Fibroblast of skin of left quadriceps (primary cell): ENCODE measurements around the gene OR10K1.
"Not testable (repeated sequence)": the region's sequence is repeated elsewhere in the genome, so short reads cannot be mapped to it uniquely, and the experiment has no call there.

ENCODE experiments used
- DNase-seq, 2 experiments: peaks; one replicate each; pipeline ENCODE4 v3.0.0-alpha.2; 2013; ENCODE audit warnings: low read depth in 2 of 2

Gene OR10K1

GRCh38 chr1:158461534-158461933, at the start of gene OR10K1:
Gene OR10K1, plus strand, starts transcription at chr1:158461834. Its CDS starts 3,728 bp downstream, at chr1:158465562.
- no peak for DNase-seq

- DNase-seq, result no peak
Measured at GRCh38 chr1:158414651-158415345, 46.8 kb upstream of the OR10K1 start.

GRCh38 chr1:158417586-158417985, 44.0 kb upstream of the OR10K1 start:
- no peak for DNase-seq

GRCh38 chr1:158422212-158422611, 39.4 kb upstream of the OR10K1 start:
- DNase-seq, result no peak

GRCh38 chr1:158425027-158425426, 36.6 kb upstream of the OR10K1 start:
- DNase-seq, result no peak

GRCh38 chr1:158426137-158426536, 35.5 kb upstream of the OR10K1 start, which contains the start of gene OR10K2:
Gene OR10K2, minus strand, starts transcription at chr1:158426237. Its CDS starts 5,371 bp downstream, at chr1:158420866.
- DNase-seq, result no peak

- not testable (repeated sequence) for DNase-seq
Measured at GRCh38 chr1:158430163-158430562, 31.5 kb upstream of the OR10K1 start.

GRCh38 chr1:158434741-158435140, 26.9 kb upstream of the OR10K1 start:
- DNase-seq, result no peak

GRCh38 chr1:158445376-158445775, 16.3 kb upstream of the OR10K1 start:
- DNase-seq, result no peak

- no peak for DNase-seq
Measured at GRCh38 chr1:158454537-158454936, 7.1 kb upstream of the OR10K1 start.

GRCh38 chr1:158457246-158457645, 4.4 kb upstream of the OR10K1 start:
- no peak for DNase-seq

- no peak for DNase-seq
Measured at GRCh38 chr1:158458263-158458662, 3.4 kb upstream of the OR10K1 start.

- DNase-seq, result no peak
Measured at GRCh38 chr1:158471920-158472319, 10.3 kb downstream of the OR10K1 start, which contains the start of gene OR10R2. Gene OR10R2, plus strand, starts transcription at chr1:158472220. Its CDS starts 106 bp downstream, at chr1:158472326.

GRCh38 chr1:158485455-158485854, 23.8 kb downstream of the OR10K1 start:
- DNase-seq, result no peak

GRCh38 chr1:158491316-158491715, 29.7 kb downstream of the OR10K1 start:
- DNase-seq, result no peak

GRCh38 chr1:158493054-158493453, 31.4 kb downstream of the OR10K1 start:
- no peak for DNase-seq

- no peak for DNase-seq
Measured at GRCh38 chr1:158494796-158495195, 33.2 kb downstream of the OR10K1 start.

GRCh38 chr1:158496374-158496773, 34.7 kb downstream of the OR10K1 start:
- DNase-seq, result no peak

- DNase-seq, result no peak
Measured at GRCh38 chr1:158506369-158506987, 44.8 kb downstream of the OR10K1 start.

GRCh38 chr1:158507511-158507910, 45.9 kb downstream of the OR10K1 start:
- no peak for DNase-seq

- DNase-seq, result no peak
Measured at GRCh38 chr1:158509471-158510156, 48.0 kb downstream of the OR10K1 start.

- DNase-seq, result no peak
Measured at GRCh38 chr1:158516966-158517365, 55.3 kb downstream of the OR10K1 start.
